GM12801 (cell line): ENCODE results near the gene EPN3.

ENCODE experiments used
- TF ChIP-seq, protein P1 (sequence below): IDR thresholded peaks from one replicate; pipeline ENCODE4 v1.5.1; 2011; ENCODE audit warnings: control low read depth; ENCODE audit not compliant: insufficient read length; ENCODE audit errors: extremely low read depth

The EPN3 gene

DNA sequence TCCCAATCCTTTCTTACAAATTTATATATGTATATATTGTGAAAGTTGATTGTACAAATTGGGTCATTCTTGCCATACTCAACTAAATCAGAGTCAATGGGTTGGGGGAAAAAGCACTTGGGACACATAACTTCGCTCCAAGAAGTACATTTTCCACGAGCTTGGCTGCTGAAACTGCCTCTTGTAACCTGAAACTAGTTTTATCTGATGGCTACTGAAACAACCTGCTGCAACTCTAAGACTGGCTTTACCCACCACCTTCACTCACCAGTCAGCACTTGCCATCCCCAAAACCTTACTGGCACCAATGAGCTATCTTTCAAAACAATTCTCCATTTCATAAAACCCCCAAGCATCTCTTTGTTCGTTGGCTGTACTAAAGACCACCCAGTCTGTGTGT is 38.8 kb upstream of the EPN3 start:
- TF ChIP-seq, protein P1, sequence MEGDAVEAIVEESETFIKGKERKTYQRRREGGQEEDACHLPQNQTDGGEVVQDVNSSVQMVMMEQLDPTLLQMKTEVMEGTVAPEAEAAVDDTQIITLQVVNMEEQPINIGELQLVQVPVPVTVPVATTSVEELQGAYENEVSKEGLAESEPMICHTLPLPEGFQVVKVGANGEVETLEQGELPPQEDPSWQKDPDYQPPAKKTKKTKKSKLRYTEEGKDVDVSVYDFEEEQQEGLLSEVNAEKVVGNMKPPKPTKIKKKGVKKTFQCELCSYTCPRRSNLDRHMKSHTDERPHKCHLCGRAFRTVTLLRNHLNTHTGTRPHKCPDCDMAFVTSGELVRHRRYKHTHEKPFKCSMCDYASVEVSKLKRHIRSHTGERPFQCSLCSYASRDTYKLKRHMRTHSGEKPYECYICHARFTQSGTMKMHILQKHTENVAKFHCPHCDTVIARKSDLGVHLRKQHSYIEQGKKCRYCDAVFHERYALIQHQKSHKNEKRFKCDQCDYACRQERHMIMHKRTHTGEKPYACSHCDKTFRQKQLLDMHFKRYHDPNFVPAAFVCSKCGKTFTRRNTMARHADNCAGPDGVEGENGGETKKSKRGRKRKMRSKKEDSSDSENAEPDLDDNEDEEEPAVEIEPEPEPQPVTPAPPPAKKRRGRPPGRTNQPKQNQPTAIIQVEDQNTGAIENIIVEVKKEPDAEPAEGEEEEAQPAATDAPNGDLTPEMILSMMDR, result no peak

DNA sequence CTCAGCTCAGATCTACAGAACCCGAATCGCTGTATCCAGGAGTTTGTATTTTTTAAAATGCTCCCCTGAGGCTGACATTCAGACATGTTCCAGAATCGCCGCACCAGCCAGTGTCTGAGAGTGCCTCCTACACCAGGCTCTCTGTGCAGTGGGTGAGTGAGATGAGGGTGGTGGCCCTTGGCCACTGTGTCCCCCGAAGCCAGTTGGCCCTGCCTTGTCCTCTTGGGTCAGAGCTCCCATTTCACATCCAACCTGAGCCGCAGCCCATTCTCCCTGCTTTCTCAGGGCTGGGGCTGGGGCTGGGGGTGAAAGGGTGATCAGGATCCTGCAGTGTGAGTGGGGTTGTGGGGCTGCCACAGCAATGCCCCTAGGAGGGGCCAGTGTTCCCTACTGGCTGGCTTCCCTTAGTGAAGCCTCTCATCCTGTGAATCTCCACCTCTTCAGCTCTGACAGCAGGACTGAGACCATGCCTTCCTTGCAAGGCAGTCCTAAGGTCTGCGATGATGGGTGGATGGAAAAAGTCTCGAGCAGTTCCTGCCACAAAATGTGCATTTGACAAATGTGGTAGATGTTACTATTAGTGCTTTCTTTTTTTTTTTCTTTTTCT is 37.2 kb upstream of the EPN3 start:
- TF ChIP-seq, protein P1, result no peak

DNA sequence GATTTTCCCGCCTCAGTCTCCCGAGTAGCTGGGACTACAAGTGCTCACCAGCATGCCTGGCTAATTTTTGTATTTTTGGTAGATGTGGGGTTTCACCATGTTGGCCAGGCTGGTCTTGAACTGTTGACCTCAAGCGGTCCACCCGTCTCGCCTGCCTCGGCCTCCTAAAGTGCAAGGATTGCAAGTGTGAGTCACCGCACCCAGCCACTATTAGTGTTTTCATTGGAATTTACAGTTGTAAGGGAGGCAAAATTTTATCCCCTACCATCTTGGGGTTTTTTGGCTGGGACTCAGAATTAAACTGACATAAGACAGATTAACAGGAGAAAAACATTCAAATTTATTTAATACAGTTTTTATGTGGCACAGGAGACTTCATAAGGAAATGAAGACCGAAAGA is 36.6 kb upstream of the EPN3 start:
- TF ChIP-seq, protein P1, result no peak

DNA sequence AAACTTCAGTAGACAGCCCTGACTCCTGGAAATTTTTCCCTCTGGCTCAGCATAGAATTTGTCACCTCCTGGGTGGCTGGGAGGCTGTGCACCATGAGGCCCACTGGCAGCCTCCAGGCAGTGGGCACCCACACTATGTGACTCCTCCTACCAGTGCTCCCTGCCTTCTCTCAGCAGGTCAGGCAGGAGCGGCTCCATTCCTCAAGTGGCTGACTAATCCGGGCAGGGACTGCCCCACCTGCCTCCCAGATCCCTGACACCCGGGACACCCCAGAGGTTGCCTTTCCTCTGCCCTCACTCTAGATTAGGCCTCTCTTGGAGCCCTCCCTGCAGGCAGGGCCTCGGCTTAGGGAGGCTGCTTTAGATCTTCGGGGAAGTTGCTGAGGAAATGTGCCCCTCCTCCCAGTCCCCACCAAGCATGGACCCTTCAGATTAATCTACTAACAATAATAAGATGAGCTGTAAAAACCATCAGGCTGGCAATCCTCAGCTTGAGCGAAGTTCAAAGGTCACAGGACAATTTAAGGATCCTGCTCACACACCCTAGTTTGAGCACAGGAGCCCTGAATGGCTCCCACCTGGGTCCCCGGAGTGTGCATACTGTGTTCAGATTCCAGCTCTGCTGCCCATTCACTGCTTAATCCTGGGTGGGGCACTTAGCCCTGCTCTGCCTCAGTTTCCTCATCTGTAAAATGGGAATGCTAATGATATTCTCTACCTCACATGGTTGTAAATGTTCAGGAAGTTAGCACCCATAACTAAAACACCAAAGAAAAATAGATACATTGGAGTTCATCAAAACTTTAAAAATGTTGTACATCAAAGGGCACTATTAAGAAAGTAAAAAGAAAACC is 34.3 kb upstream of the EPN3 start:
- TF ChIP-seq, protein P1, result no peak

DNA sequence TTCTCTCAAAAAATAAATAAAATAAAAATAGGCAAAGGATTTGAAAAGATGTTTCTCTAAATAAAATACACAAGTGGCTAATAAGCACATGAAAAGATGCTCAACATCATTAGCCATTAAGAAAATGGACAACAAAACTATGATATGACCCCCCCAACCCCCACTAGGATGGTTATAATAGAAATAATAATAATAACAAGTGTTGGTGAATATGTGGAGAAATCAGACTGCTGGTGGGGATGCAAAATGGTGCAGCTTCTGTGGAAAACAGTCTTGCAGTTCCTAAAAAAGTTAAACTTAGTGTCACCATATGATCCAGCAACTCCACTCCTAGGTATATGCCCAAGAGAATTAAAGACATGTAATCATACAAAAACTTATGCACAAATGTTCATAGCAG is 33.3 kb upstream of the EPN3 start:
- TF ChIP-seq, protein P1, result no peak

DNA sequence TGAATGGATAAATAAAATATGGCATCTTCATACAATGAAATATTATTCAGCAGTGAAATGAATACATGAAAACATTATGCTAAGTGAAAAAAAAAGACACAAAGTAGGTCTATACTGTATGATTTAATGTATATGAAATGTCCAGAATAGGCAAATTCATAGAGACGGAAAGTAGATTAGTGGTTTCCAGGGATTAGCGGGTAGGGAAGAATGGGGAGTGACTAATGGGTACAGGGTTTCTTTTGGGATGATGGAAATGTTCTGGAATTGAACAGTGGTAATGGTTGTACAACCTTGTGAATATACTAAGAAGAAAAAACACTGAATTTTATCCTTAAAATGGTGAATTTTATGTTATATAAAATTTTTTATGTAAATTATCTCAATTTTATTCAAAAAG is 32.8 kb upstream of the EPN3 start:
- TF ChIP-seq, protein P1, result no peak

DNA sequence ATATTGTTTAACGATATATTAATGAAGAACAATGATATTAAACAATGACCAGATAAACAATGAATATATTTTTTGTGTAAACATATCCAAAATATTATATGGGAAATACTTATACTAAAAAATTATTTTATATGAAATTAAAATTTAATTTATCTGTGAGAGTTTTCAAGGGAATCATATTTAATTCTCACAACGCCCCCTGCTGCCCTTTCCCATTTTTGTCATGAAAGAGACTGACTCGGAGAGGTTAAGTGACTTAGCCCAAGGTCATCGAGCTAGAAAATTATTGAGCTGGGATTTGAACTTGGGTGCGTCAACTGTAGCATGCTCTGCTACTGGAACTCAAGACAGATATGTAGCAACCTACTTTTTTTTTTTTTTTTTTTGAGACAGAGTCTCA is 31.5 kb upstream of the EPN3 start:
- TF ChIP-seq, protein P1, result no peak
